Endothelial cell of umbilical vein (primary cell): ENCODE data around the gene NT5DC2. TPM values are rescaled to one million over a fixed set of nuclear protein-coding genes. Genes with fewer than 3 reads are reported as not detected.

Experiments used
- BruUV-seq: library from RNA; stranded (reverse); fragments of 400-500 nt; replicated peaks from 2 replicates; lab custom pipeline; 2021; lab: Mats Ljungman, UMichigan
- CTCF ChIA-PET: fragments of 300-600, 350-600 bp; sonication (Branson Sonifier 250); formaldehyde crosslinking; loops from one replicate; lab custom pipeline; 2021; ENCODE audit warnings: antibody characterized with exemption, inconsistent platforms; lab: Charles Lee
- POLR2A ChIA-PET: fragments of 300-600, 350-600 bp; sonication (Branson Sonifier 250); formaldehyde crosslinking; loops from one replicate; lab custom pipeline; 2021; ENCODE audit warnings: antibody characterized with exemption, inconsistent platforms; lab: Charles Lee
- DNase-seq: peaks from one replicate; pipeline ENCODE4 v3.0.0-alpha.2; 2011; ENCODE audit warnings: low read depth, low spot score
- FAIRE-seq: peaks from 2 replicates; lab custom pipeline; 2011; peaks lifted over from hg19 to GRCh38; lab: Jason Lieb, UNC
- H2AFZ ChIP-seq: 2 replicates; pipeline ENCODE4 v1.6.0; 2012; ENCODE audit warnings: low read depth, low read length, control low read depth, inconsistent platforms
- H3K27ac ChIP-seq: 2 replicates; pipeline ENCODE4 v1.5.1; 2011; ENCODE audit warnings: low read depth, mild to moderate bottlenecking, control low read depth, low read length, moderate library complexity; ENCODE audit not compliant: insufficient read depth
- H3K27me3 ChIP-seq, 2 experiments: 2 replicates each; pipeline versions ENCODE4 v1.6.0 to v1.6.1; 2011; ENCODE audit warnings: low read length in 2 of 2, mixed read lengths in 1 of 2; ENCODE audit not compliant: control insufficient read depth in 2 of 2, insufficient read depth in 2 of 2
- H3K36me3 ChIP-seq, 2 experiments: 2 replicates in 1 of 2; 3 replicates in 1 of 2; pipeline ENCODE4 v1.5.1; 2011; ENCODE audit warnings: low read length in 2 of 2, mild to moderate bottlenecking in 1 of 2, moderate library complexity in 1 of 2; ENCODE audit not compliant: control insufficient read depth in 2 of 2, insufficient read depth in 2 of 2; ENCODE audit errors: extremely low read depth in 1 of 2
- H3K4me1 ChIP-seq: 3 replicates; pipeline ENCODE4 v1.5.1; 2011; ENCODE audit warnings: mild to moderate bottlenecking, low read length; ENCODE audit not compliant: control insufficient read depth, insufficient read depth; ENCODE audit errors: extremely low read depth
- H3K4me2 ChIP-seq: 2 replicates; pipeline ENCODE4 v1.6.1; 2011; ENCODE audit warnings: low read length, control low read depth, mixed read lengths; ENCODE audit not compliant: insufficient read depth
- H3K4me3 ChIP-seq, 3 experiments: fragments of 200-600 bp in 1 of 3; sonication (generic), shearing (Covaris generic) in 1 of 3; replicated peaks in 1 of 3; 2 replicates each; pipeline ENCODE4 v1.5.1; 2011 to 2016; ENCODE audit warnings: control low read depth in 3 of 3, low read length in 3 of 3, mild to moderate bottlenecking in 2 of 3, inconsistent platforms in 1 of 3, low read depth in 1 of 3, moderate library complexity in 1 of 3; ENCODE audit not compliant: insufficient read depth in 1 of 3
- H3K79me2 ChIP-seq: 2 replicates; pipeline ENCODE4 v1.6.0; 2012; ENCODE audit warnings: low read length, inconsistent platforms; ENCODE audit not compliant: control insufficient read depth, insufficient read depth
- H3K9ac ChIP-seq: replicated peaks from 2 replicates; pipeline ENCODE3; 2011; ENCODE audit warnings: low read length, control low read depth; ENCODE audit not compliant: insufficient read depth; ENCODE audit errors: extremely low read depth
- H3K9me1 ChIP-seq: replicated peaks from 3 replicates; pipeline ENCODE4 v1.6.0; 2011; ENCODE audit warnings: mild to moderate bottlenecking, low read length; ENCODE audit not compliant: control insufficient read depth, insufficient read depth; ENCODE audit errors: extremely low read depth
- H3K9me3 ChIP-seq: replicated peaks from 2 replicates; pipeline ENCODE4 v1.5.1; 2012; ENCODE audit warnings: low read length, inconsistent platforms; ENCODE audit not compliant: control insufficient read depth, insufficient read depth
- H4K20me1 ChIP-seq: replicated peaks from 2 replicates; pipeline ENCODE3; 2011; ENCODE audit warnings: mild to moderate bottlenecking, low read length; ENCODE audit not compliant: control insufficient read depth, insufficient read depth; ENCODE audit errors: extremely low read depth
- EZH2 ChIP-seq: IDR thresholded peaks from 2 replicates; pipeline ENCODE4 v1.6.1; 2012; ENCODE audit warnings: borderline replicate concordance, low read depth, mild to moderate bottlenecking, moderate library complexity, low read length, inconsistent platforms; ENCODE audit not compliant: severe bottlenecking
- FOS ChIP-seq: IDR thresholded peaks from 2 replicates; pipeline ENCODE4 v1.6.1; 2011; ENCODE audit warnings: mild to moderate bottlenecking, low read length, moderate library complexity, borderline replicate concordance; ENCODE audit not compliant: insufficient read depth
- GATA2 ChIP-seq: IDR thresholded peaks from 2 replicates; pipeline ENCODE4 v1.7.0; 2011; ENCODE audit warnings: low read depth, mild to moderate bottlenecking, moderate library complexity, mixed read lengths, low read length; ENCODE audit not compliant: insufficient read length, insufficient read depth
- JUN ChIP-seq: IDR thresholded peaks from 2 replicates; pipeline ENCODE4 v1.6.1; 2011; ENCODE audit warnings: borderline replicate concordance, low read depth; ENCODE audit not compliant: insufficient read length, insufficient read depth
- MYC ChIP-seq: IDR thresholded peaks from one replicate; pipeline ENCODE4 v1.6.1; 2011; ENCODE audit warnings: mild to moderate bottlenecking, low read depth, low read length
- POLR2A ChIP-seq: IDR thresholded peaks from 2 replicates; pipeline ENCODE4 v1.6.1; 2012; ENCODE audit warnings: low read depth, mild to moderate bottlenecking, control low read depth, low read length
- POLR2AphosphoS5 ChIP-seq: IDR thresholded peaks from 2 replicates; pipeline ENCODE4 v1.6.1; 2012; ENCODE audit warnings: low read depth, mild to moderate bottlenecking, control low read depth, low read length, moderate library complexity; ENCODE audit not compliant: insufficient read depth
- dilution Hi-C: fragments of 300-500 bp; cut with MboI; formaldehyde crosslinking; loops from one replicate; pipeline ENCODE4 v1.15.0; 2019; ENCODE audit warnings: low sequenced_read_pairs; ENCODE audit not compliant: extremely low pct_ligation_motif_present
- intact Hi-C: fragments of 100-400 bp; cut with micrococcal nuclease; formaldehyde crosslinking; loops from one replicate; pipeline ENCODE4 v1.10.0; 2022
- polyA plus RNA-seq, 4 experiments: library from polyadenylated mRNA; depleted of rRNA in 3 of 4; stranded (reverse) in 3 of 4; unstranded in 1 of 4; fragments of >200 nt; gene quantifications; 2 replicates each; pipeline versions ENCODE4 v1.2.1 to v1.2.3, GENCODE V29; 2011 to 2012; ENCODE audit warnings: missing spikeins in 1 of 4
- total RNA-seq: library from RNA; stranded (reverse); gene quantifications from 2 replicates; pipeline ENCODE4 v1.2.3, GENCODE V29; 2021
- TF ChIP-seq, protein P1 (sequence below), 2 donors: IDR thresholded peaks; 1 replicate in 1 of 2; 2 replicates in 1 of 2; pipeline ENCODE4 v1.5.1; 2011; ENCODE audit warnings: low read length in 2 of 2, mild to moderate bottlenecking in 2 of 2, moderate library complexity in 2 of 2, control low read depth in 1 of 2, inconsistent platforms in 1 of 2, low read depth in 1 of 2; ENCODE audit not compliant: insufficient read depth in 1 of 2; ENCODE audit errors: extremely low read depth in 1 of 2
- TF ChIP-seq, protein P2 (sequence below): IDR thresholded peaks from 2 replicates; pipeline ENCODE4 v1.6.1; 2011; ENCODE audit not compliant: insufficient read depth, insufficient read length

NT5DC2 gene
- total and polyA plus RNA-seq, 2 donors (not counting 3 experiments of a cell fraction or from before 2014, with no cell fraction given) = 298 to 402 TPM

DNA sequence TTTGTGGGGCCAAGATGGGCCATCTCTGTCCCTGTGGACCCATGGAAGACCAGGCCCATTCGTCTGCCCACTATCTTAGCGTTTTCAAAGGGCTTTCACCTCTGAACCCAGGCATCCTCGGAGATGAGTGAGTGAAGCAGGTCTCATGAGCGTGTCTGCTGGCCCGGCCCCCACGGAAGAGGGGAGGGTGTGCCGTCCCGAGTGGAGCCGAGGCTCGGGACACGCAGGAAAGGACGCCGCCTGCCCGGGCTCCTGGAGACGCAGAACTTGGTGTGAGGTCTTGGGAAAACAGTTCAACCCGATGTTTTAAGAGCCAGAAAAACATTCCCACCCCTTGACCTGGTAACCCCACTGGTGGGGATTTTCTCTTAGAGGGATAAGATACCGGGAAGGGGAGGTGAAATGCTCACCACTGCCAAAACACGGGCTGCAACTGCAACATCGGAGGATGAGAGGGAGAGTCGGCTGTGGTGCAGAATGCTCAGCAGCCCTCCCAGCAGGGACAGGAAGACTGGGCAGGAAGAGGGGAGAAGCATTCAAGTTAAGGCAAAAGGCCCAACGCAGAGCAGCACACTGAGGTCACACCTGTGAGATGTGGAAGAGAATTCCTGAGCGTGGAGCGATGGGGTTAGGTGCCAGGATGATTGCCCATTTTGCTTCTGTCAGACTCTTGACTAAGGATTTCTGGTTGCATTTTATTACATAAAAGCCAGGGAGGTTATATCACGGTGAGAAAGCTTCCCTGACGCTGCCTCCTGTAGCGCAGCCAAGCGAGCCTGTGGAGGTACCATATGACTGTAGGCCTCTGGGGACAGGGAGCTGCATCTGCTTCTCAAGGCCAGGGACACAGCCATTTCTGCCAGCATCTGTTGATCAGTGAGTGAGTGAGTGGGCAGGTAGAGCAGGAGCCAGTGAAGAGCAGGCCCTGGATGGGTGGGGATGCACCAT lies 52.6 kb downstream of the NT5DC2 start:
- H3K36me3 ChIP-seq = peaks cover 18 to 83% of the 10 kb centered on the region in 2 experiments
- no peak overlapping the region for H3K27ac ChIP-seq
- H3K9me3 ChIP-seq = no peaks in the 10 kb centered on the region
- TF ChIP-seq MYC (no peak), FOS (no peak), POLR2A (no peak), GATA2 (no peak), POLR2AphosphoS5 (no peak), JUN (no peak), EZH2 (no peak)
- TF ChIP-seq, protein P1, sequence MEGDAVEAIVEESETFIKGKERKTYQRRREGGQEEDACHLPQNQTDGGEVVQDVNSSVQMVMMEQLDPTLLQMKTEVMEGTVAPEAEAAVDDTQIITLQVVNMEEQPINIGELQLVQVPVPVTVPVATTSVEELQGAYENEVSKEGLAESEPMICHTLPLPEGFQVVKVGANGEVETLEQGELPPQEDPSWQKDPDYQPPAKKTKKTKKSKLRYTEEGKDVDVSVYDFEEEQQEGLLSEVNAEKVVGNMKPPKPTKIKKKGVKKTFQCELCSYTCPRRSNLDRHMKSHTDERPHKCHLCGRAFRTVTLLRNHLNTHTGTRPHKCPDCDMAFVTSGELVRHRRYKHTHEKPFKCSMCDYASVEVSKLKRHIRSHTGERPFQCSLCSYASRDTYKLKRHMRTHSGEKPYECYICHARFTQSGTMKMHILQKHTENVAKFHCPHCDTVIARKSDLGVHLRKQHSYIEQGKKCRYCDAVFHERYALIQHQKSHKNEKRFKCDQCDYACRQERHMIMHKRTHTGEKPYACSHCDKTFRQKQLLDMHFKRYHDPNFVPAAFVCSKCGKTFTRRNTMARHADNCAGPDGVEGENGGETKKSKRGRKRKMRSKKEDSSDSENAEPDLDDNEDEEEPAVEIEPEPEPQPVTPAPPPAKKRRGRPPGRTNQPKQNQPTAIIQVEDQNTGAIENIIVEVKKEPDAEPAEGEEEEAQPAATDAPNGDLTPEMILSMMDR (IDR thresholded peaks at IDR 0.05; ENCODE audit: extremely low read depth in 1 of 2, insufficient read depth in 1 of 2, low read depth in 1 of 2, low read length in 2 of 2) = no peak
- TF ChIP-seq, protein P2, sequence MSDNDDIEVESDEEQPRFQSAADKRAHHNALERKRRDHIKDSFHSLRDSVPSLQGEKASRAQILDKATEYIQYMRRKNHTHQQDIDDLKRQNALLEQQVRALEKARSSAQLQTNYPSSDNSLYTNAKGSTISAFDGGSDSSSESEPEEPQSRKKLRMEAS = no peak
- ChIA-PET CTCF (interaction anchor here (1.0 kb wide), 1 partner anchor 30 kb away, joined by 3 read pairs; no protein-coding TSS in a partner anchor), POLR2A (no interaction called here)
- dilution Hi-C loops (no loop called here), intact Hi-C loops (no loop called here)
- no peaks in the 10 kb centered on the region for H3K27me3 ChIP-seq
- H3K4me2 ChIP-seq = no peak overlapping the region
- H3K4me1 ChIP-seq = no peaks in the 10 kb centered on the region
- FAIRE-seq (no peak), DNase-seq (no peak)
- no peak overlapping the region for H3K9ac ChIP-seq
- no peak overlapping the region for H2AFZ ChIP-seq
- no peaks in the 10 kb centered on the region for H3K9me1 ChIP-seq
- BruUV-seq = no TSS peak
- no peaks in the 10 kb centered on the region for H4K20me1 ChIP-seq
- H3K79me2 ChIP-seq = no peaks in the 10 kb centered on the region
- H3K4me3 ChIP-seq = no peak overlapping the region
